GM08714 (cell line): Measurements from ENCODE around the gene MCU.

Source experiments
- H3K4me3 ChIP-seq: fragments of 200-500 bp; sonication (Bioruptor generic); 2 replicates; pipeline ENCODE4 v1.5.1; 2014; ENCODE audit warnings: mild to moderate bottlenecking, low read length, inconsistent platforms
- ZNF274 ChIP-seq: IDR thresholded peaks from 2 replicates; pipeline ENCODE4 v1.6.1; 2012; ENCODE audit warnings: mild to moderate bottlenecking, low read depth, low read length

The MCU gene

GRCh38 chr10:72830625-72831024 lies 138.7 kb downstream of the MCU start:
- no peak overlapping the region for H3K4me3 ChIP-seq
- no peak for TF ChIP-seq ZNF274

GRCh38 chr10:72831696-72832409 lies 139.9 kb downstream of the MCU start:
- H3K4me3 ChIP-seq = no peak overlapping the region
- TF ChIP-seq ZNF274 = no peak

- no peak for TF ChIP-seq ZNF274
- H3K4me3 ChIP-seq = no peak overlapping the region
These were observed 140.8 kb downstream of the MCU start for GRCh38 chr10:72832701-72833100.

- TF ChIP-seq ZNF274 = no peak
- no peak overlapping the region for H3K4me3 ChIP-seq
These were observed 142.4 kb downstream of the MCU start for GRCh38 chr10:72834183-72834825.

GRCh38 chr10:72840319-72840718 lies 148.4 kb downstream of the MCU start:
- TF ChIP-seq ZNF274 = no peak
- H3K4me3 ChIP-seq = no peak overlapping the region

GRCh38 chr10:72841487-72841886 lies 149.5 kb downstream of the MCU start:
- no peak for TF ChIP-seq ZNF274
- no peak overlapping the region for H3K4me3 ChIP-seq

GRCh38 chr10:72842164-72842563 lies 150.2 kb downstream of the MCU start:
- no peak overlapping the region for H3K4me3 ChIP-seq
- TF ChIP-seq ZNF274 = no peak

GRCh38 chr10:72846238-72846637 lies 154.3 kb downstream of the MCU start:
- no peak for TF ChIP-seq ZNF274
- H3K4me3 ChIP-seq = no peak overlapping the region

GRCh38 chr10:72847681-72848080 lies 155.7 kb downstream of the MCU start:
- no peak for TF ChIP-seq ZNF274
- no peak overlapping the region for H3K4me3 ChIP-seq

GRCh38 chr10:72850861-72851260 lies 158.9 kb downstream of the MCU start:
- H3K4me3 ChIP-seq = no peak overlapping the region
- no peak for TF ChIP-seq ZNF274

GRCh38 chr10:72851509-72851908 lies 159.6 kb downstream of the MCU start:
- no peak overlapping the region for H3K4me3 ChIP-seq
- no peak for TF ChIP-seq ZNF274

GRCh38 chr10:72852508-72852907 lies 160.6 kb downstream of the MCU start:
- no peak for TF ChIP-seq ZNF274
- no peak overlapping the region for H3K4me3 ChIP-seq

- no peak for TF ChIP-seq ZNF274
- H3K4me3 ChIP-seq = no peak overlapping the region
These were observed 163.2 kb downstream of the MCU start for GRCh38 chr10:72855129-72855528.

GRCh38 chr10:72855790-72856189 lies 163.8 kb downstream of the MCU start:
- H3K4me3 ChIP-seq = no peak overlapping the region
- TF ChIP-seq ZNF274 = no peak

GRCh38 chr10:72858067-72858466 lies 166.1 kb downstream of the MCU start:
- TF ChIP-seq ZNF274 = no peak
- H3K4me3 ChIP-seq = no peak overlapping the region

GRCh38 chr10:72862957-72863356 lies 171.0 kb downstream of the MCU start:
- no peak overlapping the region for H3K4me3 ChIP-seq
- no peak for TF ChIP-seq ZNF274
